H1 (cell line): ENCODE measurements around the gene TPPP3. TPM values are rescaled to one million over a fixed set of nuclear protein-coding genes. Genes with fewer than 3 reads are reported as not detected.

Experiments
- BRCA1 ChIP-seq: IDR thresholded peaks from 2 replicates; pipeline ENCODE4 v1.6.1; 2012; ENCODE audit warnings: low read depth, low read length, improper control_type of control experiment
- CEBPB ChIP-seq: IDR thresholded peaks from 2 replicates; pipeline ENCODE4 v1.6.1; 2012; ENCODE audit warnings: low read depth, low read length
- FOSL1 ChIP-seq: IDR thresholded peaks from 2 replicates; pipeline ENCODE4 v1.6.1; 2011; ENCODE audit warnings: mild to moderate bottlenecking, low read depth, low read length, moderate library complexity; ENCODE audit not compliant: insufficient read depth
- NANOG ChIP-seq: IDR thresholded peaks from 2 replicates; pipeline ENCODE4 v1.6.1; 2011; ENCODE audit warnings: low read length, low read depth, mild to moderate bottlenecking, inconsistent platforms; ENCODE audit not compliant: insufficient read depth, poor library complexity, severe bottlenecking
- RAD21 ChIP-seq, 2 experiments: IDR thresholded peaks in 1 of 2; conservative IDR thresholded peaks in 1 of 2; 2 replicates each; pipeline ENCODE4 v1.6.1; 2011; ENCODE audit warnings: low read depth in 2 of 2, low read length in 2 of 2, improper control_type of control experiment in 1 of 2, inconsistent platforms in 1 of 2, mild to moderate bottlenecking in 1 of 2, moderate library complexity in 1 of 2
- RXRA ChIP-seq: IDR thresholded peaks from 2 replicates; pipeline ENCODE4 v1.6.1; 2011; ENCODE audit warnings: low read depth, mild to moderate bottlenecking, low read length, moderate library complexity; ENCODE audit not compliant: insufficient read depth
- SIN3A ChIP-seq, 2 experiments: IDR thresholded peaks in 1 of 2; conservative IDR thresholded peaks in 1 of 2; 2 replicates each; pipeline ENCODE4 v1.6.1; 2011 to 2012; ENCODE audit warnings: low read length in 2 of 2, improper control_type of control experiment in 1 of 2, low read depth in 1 of 2, mild to moderate bottlenecking in 1 of 2
- TAF1 ChIP-seq: IDR thresholded peaks from 2 replicates; pipeline ENCODE4 v1.6.1; 2011; ENCODE audit warnings: mild to moderate bottlenecking, low read depth, low read length
- TAF7 ChIP-seq: optimal IDR thresholded peaks from 2 replicates; pipeline ENCODE3; 2011; ENCODE audit warnings: low read depth, mild to moderate bottlenecking, inconsistent platforms, low read length, moderate library complexity, borderline replicate concordance
- polyA plus RNA-seq, 7 experiments: library from polyadenylated mRNA; depleted of rRNA in 3 of 7; stranded (reverse) in 5 of 7; unstranded in 2 of 7; fragments of >200 nt in 5 of 7; fragments of 200-250 nt in 2 of 7; gene quantifications; 1 replicate in 5 of 7; 2 replicates in 1 of 7; 4 replicates in 1 of 7; pipeline versions ENCODE4 v1.2.1 to v1.2.3, GENCODE V29; 2011 to 2013; ENCODE audit warnings: missing spikeins in 2 of 7, mixed read lengths in 2 of 7
- total RNA-seq: library from RNA; stranded (reverse); fragmentation: NEBNext Ultra II Directional; extraction: Animal tissue kit (Norgen Biotek cat#: 25700); gene quantifications from 2 replicates; pipeline ENCODE4 v1.2.1, GENCODE V29; 2021

TPPP3 gene
- total and polyA plus RNA-seq, 2 of the 8 experiments (the other 6 are each of a cell fraction or from before 2014, with no cell fraction given), result 0.77 to 1.0 TPM

DNA sequence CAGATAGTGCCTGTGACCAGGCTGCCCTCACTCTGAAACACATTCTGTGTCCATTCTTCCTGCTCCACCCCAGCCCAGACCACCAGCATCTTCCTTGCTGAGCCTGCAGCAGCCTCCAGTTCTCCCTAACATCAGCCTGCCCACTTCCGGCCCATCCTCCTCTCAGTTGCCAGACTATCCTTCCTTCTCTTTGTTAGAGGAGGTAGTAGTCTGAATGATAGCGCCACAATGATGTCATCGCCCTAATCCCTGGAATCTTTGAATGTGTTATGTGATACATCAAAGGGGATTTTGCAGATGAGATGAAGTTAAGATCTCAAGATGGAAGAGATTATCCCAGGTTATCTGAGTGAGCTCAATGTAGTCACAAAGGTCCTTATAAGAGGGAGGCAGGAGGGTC lies 26.2 kb upstream of the TPPP3 start (continued):
- TF ChIP-seq RAD21 (IDR thresholded peaks at IDR 0.05 in 1 of 2, conservative IDR thresholded peaks at IDR 0.05 in 1 of 2; ENCODE audit: low read depth in 2 of 2, low read length in 2 of 2) (no peak), TAF7 (no peak), TAF1 (no peak), BRCA1 (no peak), FOSL1 (no peak), SIN3A (conservative IDR thresholded peaks at IDR 0.05 in 1 of 2, IDR thresholded peaks at IDR 0.05 in 1 of 2; ENCODE audit: low read depth in 1 of 2, low read length in 2 of 2) (no peak), RXRA (no peak), CEBPB (no peak), NANOG (no peak)
- TF ChIP-seq, all 59 proteins: peak for 0
